HepG2 (cell line): Measurements from ENCODE around the gene RNF25. TPM values are rescaled to one million over a fixed set of nuclear protein-coding genes. Genes with fewer than 3 reads are reported as not detected.

Source experiments
- ATAC-seq: fragments of 200-7000 bp; cut with Tn5 transposase; 3 replicates; pipeline ENCODE4 v1.9.1; 2020; ENCODE audit warnings: mild to moderate bottlenecking, moderate library complexity
- Bru-seq: library from RNA; stranded (reverse); fragments of 400-500 nt; gene quantifications from one replicate; lab custom pipeline; 2021; lab: Mats Ljungman, UMichigan
- BruChase-seq, 2 experiments: library from RNA; stranded (reverse); fragments of 400-500 nt; gene quantifications; one replicate each; lab custom pipeline; 2021; lab: Mats Ljungman, UMichigan
- BruUV-seq: library from RNA; stranded (reverse); fragments of 400-500 nt; replicated peaks from 2 replicates; lab custom pipeline; 2021; lab: Mats Ljungman, UMichigan
- CTCF ChIA-PET: fragments of 300-600 bp; formaldehyde crosslinking; extraction: SDS; loops from one replicate; lab custom pipeline; 2021; ENCODE audit warnings: low total read pairs, inconsistent platforms, low intra/inter-chr PET ratio; lab: Yijun Ruan, JAX
- POLR2A ChIA-PET: fragments of 350-600 bp; sonication (Branson Sonifier 250); formaldehyde crosslinking; loops from one replicate; lab custom pipeline; 2020; ENCODE audit warnings: antibody characterized with exemption, inconsistent platforms; lab: Yijun Ruan, JAX
- DNase-seq: peaks from one replicate; pipeline ENCODE4 v3.0.0-alpha.2; 2015; ENCODE audit warnings: low spot score
- FAIRE-seq: peaks from 3 replicates; lab custom pipeline; 2011; peaks lifted over from hg19 to GRCh38; lab: Jason Lieb, UNC
- H2AFZ ChIP-seq: one replicate; pipeline ENCODE4 v1.6.1; 2011; ENCODE audit warnings: low read length, inconsistent platforms
- H3K27ac ChIP-seq: fragments of 300-600 bp; 3 replicates; pipeline ENCODE4 v1.8.0; 2011; ENCODE audit warnings: mixed run types, mild to moderate bottlenecking, mixed read lengths, low read length, inconsistent platforms; ENCODE audit not compliant: insufficient read depth; ENCODE audit errors: extremely low read length
- H3K27me3 ChIP-seq, 2 experiments: fragments of 200-600 bp in 1 of 2; 2 replicates in 1 of 2; 3 replicates in 1 of 2; pipeline versions ENCODE4 v1.6.0 to v1.8.0; 2011; ENCODE audit warnings: low read length in 2 of 2, mild to moderate bottlenecking in 2 of 2, moderate library complexity in 2 of 2, inconsistent platforms in 1 of 2; ENCODE audit not compliant: insufficient read depth in 2 of 2, control insufficient read depth in 1 of 2
- H3K36me3 ChIP-seq, 2 experiments: fragments of 200-600 bp in 1 of 2; replicated peaks in 1 of 2; 2 replicates in 1 of 2; 3 replicates in 1 of 2; pipeline versions ENCODE4 v1.5.1 to v1.8.0; 2011; ENCODE audit warnings: low read length in 2 of 2, inconsistent platforms in 1 of 2; ENCODE audit not compliant: insufficient read depth in 2 of 2, control insufficient read depth in 1 of 2
- H3K4me1 ChIP-seq: 2 replicates; pipeline ENCODE4 v1.5.1; 2012; ENCODE audit warnings: low read length, inconsistent platforms; ENCODE audit not compliant: insufficient read depth
- H3K4me2 ChIP-seq: 2 replicates; pipeline ENCODE4 v1.6.0; 2011; ENCODE audit warnings: low read depth, low read length, inconsistent platforms
- H3K4me3 ChIP-seq, 3 experiments: fragments of 200-600 bp in 1 of 3; sonication (generic), shearing (Covaris generic) in 1 of 3; replicated peaks in 1 of 3; 2 replicates each; pipeline ENCODE4 v1.5.1; 2011 to 2016; ENCODE audit warnings: low read length in 3 of 3, inconsistent platforms in 2 of 3, low read depth in 2 of 3, mild to moderate bottlenecking in 2 of 3, control low read depth in 1 of 3, mixed read lengths in 1 of 3; ENCODE audit not compliant: insufficient read depth in 1 of 3
- H3K79me2 ChIP-seq: one replicate; pipeline ENCODE4 v1.6.1; 2011; ENCODE audit warnings: low read length, inconsistent platforms; ENCODE audit not compliant: insufficient read depth
- H3K9ac ChIP-seq: 2 replicates; pipeline ENCODE4 v1.6.0; 2011; ENCODE audit warnings: mild to moderate bottlenecking, low read depth, low read length, inconsistent platforms; ENCODE audit not compliant: insufficient read depth
- H3K9me3 ChIP-seq: 2 replicates; pipeline ENCODE4 v1.5.1; 2012; ENCODE audit warnings: mild to moderate bottlenecking, low read length
- H4K20me1 ChIP-seq: 2 replicates; pipeline ENCODE4 v1.6.0; 2011; ENCODE audit warnings: inconsistent platforms, mild to moderate bottlenecking, low read length, moderate library complexity; ENCODE audit not compliant: insufficient read depth
- BRCA1 ChIP-seq: sonication (generic); formaldehyde crosslinking; IDR thresholded peaks from 2 replicates; pipeline ENCODE4 v1.4.0; 2020; ENCODE audit warnings: missing genetic modification reagents
- HNRNPL ChIP-seq: fragments of 200-400 bp; formaldehyde crosslinking; IDR thresholded peaks from 2 replicates; pipeline ENCODE4 v1.6.1; 2017; ENCODE audit warnings: mild to moderate bottlenecking, low read depth, low read length
- MTA3 ChIP-seq: sonication (generic); formaldehyde crosslinking; IDR thresholded peaks from 2 replicates; pipeline ENCODE4 v1.4.0; 2020; ENCODE audit warnings: missing genetic modification reagents
- POGZ ChIP-seq: sonication (generic); formaldehyde crosslinking; IDR thresholded peaks from 2 replicates; pipeline ENCODE4 v1.4.0; 2020; ENCODE audit warnings: mild to moderate bottlenecking, missing genetic modification reagents
- ZNF563 ChIP-seq: sonication (generic); formaldehyde crosslinking; IDR thresholded peaks from 2 replicates; pipeline ENCODE4 v1.8.0; 2022; ENCODE audit warnings: mild to moderate bottlenecking, moderate library complexity, missing genetic modification reagents
- ZNF607 ChIP-seq: sonication (generic); formaldehyde crosslinking; IDR thresholded peaks from 2 replicates; pipeline ENCODE4 v1.5.1; 2020; ENCODE audit warnings: missing genetic modification reagents, mild to moderate bottlenecking, borderline replicate concordance
- ZSCAN30 ChIP-seq: sonication (generic); formaldehyde crosslinking; IDR thresholded peaks from 2 replicates; pipeline ENCODE4 v1.5.0; 2020; ENCODE audit warnings: mild to moderate bottlenecking, missing genetic modification reagents
- WGBS: methylation state at CpG from one replicate; pipeline ENCODE4 v1.1.6; 2017; ENCODE audit warnings: low lambda C conversion rate; 5-methylcytosine and 5-hydroxymethylcytosine counted together
- in situ Hi-C: cut with HindIII; loops from 2 replicates; pipeline ENCODE4 v1.10.0; 2017; ENCODE audit warnings: low pct_unique_long_range_greater_than_20kb; ENCODE audit not compliant: extremely low pct_ligation_motif_present
- intact Hi-C: fragments of 100-400 bp; cut with micrococcal nuclease; formaldehyde crosslinking; loops from one replicate; pipeline ENCODE4 v1.10.0; 2022; ENCODE audit not compliant: unreplicated experiment
- long read RNA-seq, 2 experiments: library from RNA in 1 of 2; library from polyadenylated mRNA in 1 of 2; stranded (forward) in 1 of 2; unstranded in 1 of 2; transcript quantifications; one replicate each; pipeline ENCODE4 v2.0.0, GENCODE V29; 2019 to 2022
- polyA minus RNA-seq, 3 experiments: library from RNA; depleted of rRNA, polyadenylated mRNA; stranded (reverse); fragments of >200 nt; gene quantifications; 2 replicates each; pipeline ENCODE4 v1.2.3, GENCODE V29; 2011; ENCODE audit warnings: low replicate concordance in 1 of 3
- polyA plus RNA-seq, 8 experiments: library from polyadenylated mRNA; depleted of rRNA in 3 of 8; stranded (reverse) in 7 of 8; unstranded in 1 of 8; fragments of >200 nt; fragmentation: Illumina TruSeq in 4 of 8; extraction: Trizol in 4 of 8; gene quantifications; 2 replicates each; pipeline versions ENCODE4 v1.2.1 to v1.2.3, GENCODE V29; 2011 to 2016; ENCODE audit warnings: low read depth in 4 of 8, missing spikeins in 1 of 8, mixed read lengths in 1 of 8; ENCODE audit not compliant: insufficient read depth in 1 of 8
- total RNA-seq, 5 experiments: library from RNA; depleted of rRNA; stranded (reverse); fragments of >200 nt; fragmentation: Illumina TruSeq; extraction: Trizol; gene quantifications; 2 replicates each; pipeline ENCODE4 v1.2.3, GENCODE V29; 2016; ENCODE audit warnings: low read depth in 1 of 5
- TF ChIP-seq, protein P1 (sequence below): sonication (generic); formaldehyde crosslinking; IDR thresholded peaks from 2 replicates; pipeline ENCODE4 v1.8.0; 2022; ENCODE audit warnings: missing genetic modification reagents, low read depth, mild to moderate bottlenecking, borderline replicate concordance
- TF ChIP-seq, protein P2 (sequence below): IDR thresholded peaks from 2 replicates; pipeline ENCODE4 v1.6.1; 2016
- TF ChIP-seq, protein P3 (sequence below): sonication (generic); formaldehyde crosslinking; IDR thresholded peaks from 2 replicates; pipeline ENCODE4 v1.4.0; 2020; ENCODE audit warnings: missing genetic modification reagents

RNF25 gene
- 37.0 and 37.1 TPM in 2 replicates for total RNA-seq (2016; rRNA removed; fragmentation: Illumina TruSeq; extraction: Trizol)
- 6.7 and 8.0 TPM in 2 replicates for total RNA-seq (2016; cell fraction: cytosol; rRNA removed; fragmentation: Illumina TruSeq; extraction: Trizol; ENCODE audit: low read depth)
- total RNA-seq (2016; cell fraction: insoluble cytoplasmic fraction; rRNA removed; fragmentation: Illumina TruSeq; extraction: Trizol) = 32.3 and 35.9 TPM in 2 replicates
- 10.0 and 11.2 TPM in 2 replicates for total RNA-seq (2016; cell fraction: membrane; rRNA removed; fragmentation: Illumina TruSeq; extraction: Trizol)
- 22.4 and 23.6 TPM in 2 replicates for total RNA-seq (2016; cell fraction: nucleus; rRNA removed; fragmentation: Illumina TruSeq; extraction: Trizol)
- 87.6 and 91.8 TPM in 2 replicates for polyA plus RNA-seq (2011; rRNA removed)
- 49.3 and 55.5 TPM in 2 replicates for polyA plus RNA-seq (2011; cell fraction: cytosol; rRNA removed)
- 62.2 and 70.6 TPM in 2 replicates for polyA plus RNA-seq (2011; cell fraction: nucleus; rRNA removed)
- polyA plus RNA-seq (2012) = 23.9 and 27.2 TPM in 2 replicates
- polyA plus RNA-seq (2016; cell fraction: cytosol; fragmentation: Illumina TruSeq; extraction: Trizol; ENCODE audit: low read depth) = 5.0 and 6.7 TPM in 2 replicates
- polyA plus RNA-seq (2016; cell fraction: insoluble cytoplasmic fraction; fragmentation: Illumina TruSeq; extraction: Trizol; ENCODE audit: low read depth) = 42.9 and 52.8 TPM in 2 replicates
- polyA plus RNA-seq (2016; cell fraction: membrane; fragmentation: Illumina TruSeq; extraction: Trizol; ENCODE audit: low read depth) = 6.5 and 10.4 TPM in 2 replicates
- 36.4 and 40.3 TPM in 2 replicates for polyA plus RNA-seq (2016; cell fraction: nucleus; fragmentation: Illumina TruSeq; extraction: Trizol; ENCODE audit: insufficient read depth, low read depth)
- polyA minus RNA-seq (2011; rRNA and poly(A)+ RNA removed; ENCODE audit: low replicate concordance) = 64.2 and 95.2 TPM in 2 replicates
- polyA minus RNA-seq (2011; cell fraction: cytosol; rRNA and poly(A)+ RNA removed) = 23.7 and 30.0 TPM in 2 replicates
- 15.5 and 25.1 TPM in 2 replicates for polyA minus RNA-seq (2011; cell fraction: nucleus; rRNA and poly(A)+ RNA removed)
- Bru-seq, nascent RNA = percentile 77 among the genes with signal in this experiment
- BruChase-seq, experiment 1, labeled RNA remaining after a 6-hour chase = percentile 77 among the genes with signal in this experiment
- BruChase-seq, experiment 2, labeled RNA remaining after a 2-hour chase = percentile 79 among the genes with signal in this experiment
- long read RNA-seq, experiment 1, transcript RNF25-201 (10 exons, 1,914 nt) = major isoform, 37 of 43 reads
- long read RNA-seq, experiment 1, partial matches to known transcripts = 1 of 43 reads
- long read RNA-seq, experiment 1, other reads (novel, unspliced or antisense) = 5 of 43 reads
- long read RNA-seq, experiment 2, transcript RNF25-201 (10 exons, 1,914 nt) = major isoform, 19 of 48 reads
- long read RNA-seq, experiment 2, partial matches to known transcripts = 19 of 48 reads
- long read RNA-seq, experiment 2, other reads (novel, unspliced or antisense) = 10 of 48 reads

GRCh38 chr2:218671654-218672566 is at the start of gene RNF25, which contains the start of gene STK36:
RNF25 (minus strand) TSS chr2:218672002; CDS start chr2:218671970, 32 bp downstream.
STK36 (plus strand) TSS chr2:218672086; CDS start chr2:218672830, 744 bp downstream.
- FAIRE-seq (peak; percentile 81), ATAC-seq (peak; percentile 98), DNase-seq (peak; percentile 91)
- Histone ChIP-seq H3K4me3 (peak within 1 kb of the TSS; percentile 80 to 99 (median 98)), H3K9me3 (no peaks in the 10 kb centered on the region), H3K27ac (peak within 1 kb of the TSS; percentile 63), H3K79me2 (peaks cover 15% of the 10 kb centered on the region), H3K27me3 (no peaks in the 10 kb centered on the region; a peak in 1 of 5 replicates), H3K9ac (peak within 1 kb of the TSS; percentile 78), H3K4me2 (peak within 1 kb of the TSS; percentile 92), H2AFZ (peak within 1 kb of the TSS; percentile 67), H4K20me1 (no peaks in the 10 kb centered on the region), H3K36me3 (peaks cover 9 to 24% of the 10 kb centered on the region in 2 experiments), H3K4me1 (peaks cover 18% of the 10 kb centered on the region)
- CTCF ChIA-PET = no interaction called here
- intact Hi-C loops = loop anchor here (1.0 kb wide), 1 partner anchor 15 kb away; no protein-coding TSS in a partner anchor
- in situ Hi-C loops = no loop called here
- POLR2A ChIA-PET = interaction anchor here (0.6 to 7.3 kb wide), 13 partner anchors 8 to 379 kb away, joined by 3 to 130 read pairs (median 4); partner anchors contain the start of genes BCS1L, CYP27A1, TTLL4 and ZNF142
- 2% methylated on average over 48 of the region's 49 CpGs for WGBS
- BruUV-seq = TSS peak; percentile 87
- TF ChIP-seq, protein P1, sequence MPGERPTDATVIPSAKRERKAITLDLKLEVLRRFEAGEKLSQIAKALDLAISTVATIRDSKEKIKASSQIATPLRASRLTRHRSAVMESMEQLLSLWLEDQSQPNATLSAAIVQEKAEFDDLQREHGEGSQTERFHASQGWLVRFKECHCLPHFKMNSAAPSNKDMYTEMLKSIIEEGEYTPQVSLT = no peak
- peak; percentile 46; the same call in 1 of the 2 replicates for TF ChIP-seq ZNF563
- 0 out of 2 replicates have a peak, but pooled peaks have one; percentile 30 for TF ChIP-seq HNRNPL
- no peak for TF ChIP-seq ZNF607 (CRISPR knock-in tag)
- peak; percentile 68 for TF ChIP-seq POGZ (CRISPR knock-in tag)
- TF ChIP-seq, protein P2, sequence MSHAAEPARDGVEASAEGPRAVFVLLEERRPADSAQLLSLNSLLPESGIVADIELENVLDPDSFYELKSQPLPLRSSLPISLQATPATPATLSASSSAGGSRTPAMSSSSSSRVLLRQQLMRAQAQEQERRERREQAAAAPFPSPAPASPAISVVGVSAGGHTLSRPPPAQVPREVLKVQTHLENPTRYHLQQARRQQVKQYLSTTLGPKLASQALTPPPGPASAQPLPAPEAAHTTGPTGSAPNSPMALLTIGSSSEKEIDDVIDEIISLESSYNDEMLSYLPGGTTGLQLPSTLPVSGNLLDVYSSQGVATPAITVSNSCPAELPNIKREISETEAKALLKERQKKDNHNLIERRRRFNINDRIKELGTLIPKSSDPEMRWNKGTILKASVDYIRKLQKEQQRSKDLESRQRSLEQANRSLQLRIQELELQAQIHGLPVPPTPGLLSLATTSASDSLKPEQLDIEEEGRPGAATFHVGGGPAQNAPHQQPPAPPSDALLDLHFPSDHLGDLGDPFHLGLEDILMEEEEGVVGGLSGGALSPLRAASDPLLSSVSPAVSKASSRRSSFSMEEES = no peak
- 0 out of 2 replicates have a peak, but pooled peaks have one; percentile 37 for TF ChIP-seq ZSCAN30
- TF ChIP-seq, protein P3, sequence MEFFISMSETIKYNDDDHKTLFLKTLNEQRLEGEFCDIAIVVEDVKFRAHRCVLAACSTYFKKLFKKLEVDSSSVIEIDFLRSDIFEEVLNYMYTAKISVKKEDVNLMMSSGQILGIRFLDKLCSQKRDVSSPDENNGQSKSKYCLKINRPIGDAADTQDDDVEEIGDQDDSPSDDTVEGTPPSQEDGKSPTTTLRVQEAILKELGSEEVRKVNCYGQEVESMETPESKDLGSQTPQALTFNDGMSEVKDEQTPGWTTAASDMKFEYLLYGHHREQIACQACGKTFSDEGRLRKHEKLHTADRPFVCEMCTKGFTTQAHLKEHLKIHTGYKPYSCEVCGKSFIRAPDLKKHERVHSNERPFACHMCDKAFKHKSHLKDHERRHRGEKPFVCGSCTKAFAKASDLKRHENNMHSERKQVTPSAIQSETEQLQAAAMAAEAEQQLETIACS (CRISPR knock-in tag) = no peak
- no peak; the same call in 1 of the 2 replicates for TF ChIP-seq MTA3 (CRISPR knock-in tag)
- no peak; the same call in 1 of the 2 replicates for TF ChIP-seq BRCA1
